Measurements from ENCODE around the gene FGFR2.

- TF ChIP-seq REST (IDR thresholded peaks at IDR 0.05; ENCODE audit: low read depth) (no peak), TAF1 (IDR thresholded peaks at IDR 0.05; ENCODE audit: low read depth) (no peak), EGR1 (IDR thresholded peaks at IDR 0.05) (no peak), EP300 (IDR thresholded peaks at IDR 0.05; ENCODE audit: borderline replicate concordance) (no peak), TCF12 (IDR thresholded peaks at IDR 0.05; ENCODE audit: low read depth) (no peak), FOXM1 (IDR thresholded peaks at IDR 0.05; ENCODE audit: borderline replicate concordance, low read depth) (no peak)
Observed at GRCh38 chr10:121460733-121461132, 137.5 kb downstream of the FGFR2 start.

Data from Ishikawa (cell line).